ENCODE results near the gene IL18RAP. TPM values are rescaled to one million over a fixed set of nuclear protein-coding genes. Genes with fewer than 3 reads are reported as not detected.

The IL18RAP gene
- total RNA-seq, 1 donor, result 0.09 TPM

GRCh38 chr2:102446936-102447335, 24.0 kb downstream of the IL18RAP start:
- TF ChIP-seq, protein P1, sequence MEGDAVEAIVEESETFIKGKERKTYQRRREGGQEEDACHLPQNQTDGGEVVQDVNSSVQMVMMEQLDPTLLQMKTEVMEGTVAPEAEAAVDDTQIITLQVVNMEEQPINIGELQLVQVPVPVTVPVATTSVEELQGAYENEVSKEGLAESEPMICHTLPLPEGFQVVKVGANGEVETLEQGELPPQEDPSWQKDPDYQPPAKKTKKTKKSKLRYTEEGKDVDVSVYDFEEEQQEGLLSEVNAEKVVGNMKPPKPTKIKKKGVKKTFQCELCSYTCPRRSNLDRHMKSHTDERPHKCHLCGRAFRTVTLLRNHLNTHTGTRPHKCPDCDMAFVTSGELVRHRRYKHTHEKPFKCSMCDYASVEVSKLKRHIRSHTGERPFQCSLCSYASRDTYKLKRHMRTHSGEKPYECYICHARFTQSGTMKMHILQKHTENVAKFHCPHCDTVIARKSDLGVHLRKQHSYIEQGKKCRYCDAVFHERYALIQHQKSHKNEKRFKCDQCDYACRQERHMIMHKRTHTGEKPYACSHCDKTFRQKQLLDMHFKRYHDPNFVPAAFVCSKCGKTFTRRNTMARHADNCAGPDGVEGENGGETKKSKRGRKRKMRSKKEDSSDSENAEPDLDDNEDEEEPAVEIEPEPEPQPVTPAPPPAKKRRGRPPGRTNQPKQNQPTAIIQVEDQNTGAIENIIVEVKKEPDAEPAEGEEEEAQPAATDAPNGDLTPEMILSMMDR (IDR thresholded peaks at IDR 0.05; ENCODE audit: insufficient read depth, low read length), result no peak
- no peak for DNase-seq (ENCODE audit: low read depth)
- no peak overlapping the region for H3K4me3 ChIP-seq (ENCODE audit: low read depth, low read length)

GRCh38 chr2:102449370-102449974, 26.5 kb downstream of the IL18RAP start:
- peak; percentile 70 for DNase-seq (ENCODE audit: low read depth)
- TF ChIP-seq, protein P1 (IDR thresholded peaks at IDR 0.05; ENCODE audit: insufficient read depth, low read length), result peak; percentile 71

GRCh38 chr2:102451968-102452367, 29.0 kb downstream of the IL18RAP start:
- TF ChIP-seq, protein P1 (IDR thresholded peaks at IDR 0.05; ENCODE audit: insufficient read depth, low read length), result no peak
- DNase-seq (ENCODE audit: low read depth), result no peak
- no peak overlapping the region for H3K4me3 ChIP-seq (ENCODE audit: low read depth, low read length)

More at GRCh38 chr2:102449370-102449974, 26.5 kb downstream of the IL18RAP start:
- no peak overlapping the region for H3K4me3 ChIP-seq (ENCODE audit: low read depth, low read length)

DNA sequence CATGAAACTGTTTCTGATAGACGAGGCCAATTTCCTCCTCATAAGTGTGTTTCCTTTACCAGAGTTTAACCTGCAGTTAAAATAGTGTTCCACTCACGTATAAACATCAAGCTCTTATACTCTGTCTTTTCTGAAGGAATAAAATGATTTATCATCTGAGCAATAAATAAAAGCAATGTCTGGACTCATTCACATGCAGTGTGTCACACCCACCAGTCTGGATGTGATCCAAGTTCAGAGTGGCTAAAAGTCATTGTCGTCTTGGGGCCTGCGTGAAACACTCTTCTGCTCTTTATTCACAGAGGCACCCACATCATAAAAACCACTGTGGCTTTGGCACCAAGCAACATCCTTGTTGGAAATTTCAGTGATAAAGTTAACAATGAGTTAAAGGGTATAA, 30.5 kb downstream of the IL18RAP start:
- DNase-seq (ENCODE audit: low read depth), result no peak
- TF ChIP-seq, protein P1 (IDR thresholded peaks at IDR 0.05; ENCODE audit: insufficient read depth, low read length), result no peak
- no peak overlapping the region for H3K4me3 ChIP-seq (ENCODE audit: low read depth, low read length)

DNA sequence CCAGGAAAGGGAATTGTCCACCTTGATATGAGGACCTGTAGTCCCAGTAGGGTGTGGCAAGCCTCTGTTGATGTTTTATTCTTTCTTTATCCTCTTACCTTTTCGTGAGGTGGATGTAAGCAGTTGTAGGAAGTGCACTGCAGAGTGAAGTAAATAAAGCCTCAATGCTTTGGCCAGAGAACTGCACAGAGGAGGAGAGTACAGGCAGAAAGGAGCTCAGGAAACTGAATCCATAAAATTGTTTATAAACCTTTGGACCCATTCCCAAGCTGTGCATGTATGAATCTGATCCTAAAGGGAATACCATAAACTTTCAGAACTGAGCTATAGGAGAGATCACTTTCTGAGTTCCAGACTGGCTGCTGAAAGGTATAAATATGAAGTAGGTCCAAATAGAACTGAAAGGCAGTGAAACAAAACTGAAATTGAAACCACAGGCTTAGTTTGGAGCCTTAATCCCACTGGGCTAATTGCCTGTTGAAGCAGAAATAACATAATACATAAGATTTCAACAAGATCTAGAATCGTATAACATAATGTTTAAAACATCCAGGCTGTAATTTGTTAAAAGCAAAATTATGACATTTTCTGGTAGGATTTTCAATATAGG, 32.2 kb downstream of the IL18RAP start:
- TF ChIP-seq, protein P1 (IDR thresholded peaks at IDR 0.05; ENCODE audit: insufficient read depth, low read length), result no peak
- DNase-seq (ENCODE audit: low read depth), result no peak
- H3K4me3 ChIP-seq (ENCODE audit: low read depth, low read length), result no peak overlapping the region

DNA sequence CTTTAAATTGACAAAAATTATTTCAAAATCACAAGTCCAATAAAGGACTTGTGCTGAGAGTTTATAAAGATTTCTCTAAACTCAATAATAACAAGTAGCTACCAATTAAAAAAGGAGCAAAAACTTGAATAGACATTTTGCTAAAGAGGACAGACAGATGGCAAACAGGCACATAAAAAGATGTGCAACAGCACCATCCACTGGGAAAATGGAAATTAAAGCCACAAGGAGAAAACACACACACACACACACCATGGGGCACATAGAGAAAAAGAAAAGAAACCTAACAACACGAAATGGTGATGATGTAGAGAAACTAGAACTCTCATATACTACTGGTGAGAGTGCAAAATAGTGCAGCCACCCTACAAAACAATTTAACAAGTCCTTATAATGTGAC, 37.5 kb downstream of the IL18RAP start:
- H3K4me3 ChIP-seq (ENCODE audit: low read depth, low read length), result no peak overlapping the region
- TF ChIP-seq, protein P1 (IDR thresholded peaks at IDR 0.05; ENCODE audit: insufficient read depth, low read length), result no peak
- DNase-seq (ENCODE audit: low read depth), result no peak

All from fibroblast of the aortic adventitia (primary cell).